Muscle of leg (tissue), 11 donors: Measurements from ENCODE around the gene PPM1K. TPM values are rescaled to one million over a fixed set of nuclear protein-coding genes. Genes with fewer than 3 reads are reported as not detected.

Experiments used
- DNase-seq: peaks from one replicate; pipeline ENCODE4 v3.0.0; 2013
- H3K27ac ChIP-seq: one replicate; pipeline ENCODE4 v1.5.1; 2013; ENCODE audit warnings: mild to moderate bottlenecking, low read length, control low read depth
- H3K27me3 ChIP-seq: one replicate; pipeline ENCODE4 v1.6.1; 2013; ENCODE audit warnings: low read length; ENCODE audit not compliant: control insufficient read depth, insufficient read depth
- H3K36me3 ChIP-seq: one replicate; pipeline ENCODE4 v1.6.1; 2013; ENCODE audit warnings: low read length; ENCODE audit not compliant: control insufficient read depth, insufficient read depth
- H3K4me1 ChIP-seq: one replicate; pipeline ENCODE4 v1.6.1; 2013; ENCODE audit warnings: low read length; ENCODE audit not compliant: control insufficient read depth, insufficient read depth
- H3K4me3 ChIP-seq: one replicate; pipeline ENCODE4 v1.5.1; 2013; ENCODE audit warnings: low read length, control low read depth
- H3K9me3 ChIP-seq: replicated peaks from 2 replicates; pipeline ENCODE4 v1.6.1; 2013; ENCODE audit warnings: low read depth, low read length; ENCODE audit not compliant: control insufficient read depth
- WGBS: methylation state at CpG from one replicate; pipeline ENCODE4 v1.1.5; 2013; ENCODE audit warnings: missing lambda C conversion rate; ENCODE audit not compliant: insufficient coverage; 5-methylcytosine and 5-hydroxymethylcytosine counted together
- polyA plus RNA-seq, 8 donors: library from polyadenylated mRNA; unstranded; fragments of 120-200 nt; gene quantifications; one replicate each; pipeline versions ENCODE4 v1.2.1 to v1.2.3, GENCODE V29; 2013; ENCODE audit warnings: inconsistent platforms in 1 of 8, low replicate concordance in 1 of 8; ENCODE audit not compliant: insufficient read length in 8 of 8, insufficient read depth in 1 of 8
- total RNA-seq: library from RNA; stranded (reverse); fragments of 120-200 nt; gene quantifications from one replicate; pipeline ENCODE4 v1.2.4, GENCODE V29; 2013

PPM1K gene
- total and polyA plus RNA-seq, 9 donors, result 10.9 to 22.5 (median 14.8) TPM

DNA sequence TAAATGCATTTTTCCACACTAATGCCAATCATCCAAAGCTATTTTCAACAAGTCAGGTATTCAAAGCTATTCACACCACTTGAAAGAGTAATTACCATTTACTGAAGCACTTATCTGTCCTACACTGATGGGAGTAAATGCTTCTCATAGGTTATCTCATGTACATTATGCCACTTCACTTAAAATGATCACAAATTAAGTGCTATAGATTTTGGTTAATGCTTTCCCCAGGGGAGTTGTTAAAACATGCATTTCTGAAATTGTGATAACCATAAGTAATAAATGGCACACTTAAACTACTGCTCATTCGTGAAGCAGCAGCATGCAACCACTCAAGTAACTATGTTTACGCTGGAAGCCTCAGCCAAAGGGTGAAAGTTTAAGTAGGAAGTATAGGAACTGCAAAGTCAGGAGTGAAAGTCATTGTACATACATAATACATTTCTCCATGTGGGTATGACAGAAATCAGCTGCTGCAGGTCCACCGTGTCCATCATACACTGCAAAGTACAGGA lies 6.6 kb downstream of the PPM1K start:
- H3K36me3 ChIP-seq, result peaks cover 28% of the 10 kb centered on the region
- WGBS, result 100% methylated on average over 1 of the region's 3 CpGs
- H3K27ac ChIP-seq, result no peak overlapping the region
- H3K27me3 ChIP-seq, result no peaks in the 10 kb centered on the region
- DNase-seq, result peak; percentile 7
- H3K4me1 ChIP-seq, result peaks cover 3% of the 10 kb centered on the region
- no peak overlapping the region for H3K4me3 ChIP-seq
- peaks cover 17% of the 10 kb centered on the region for H3K9me3 ChIP-seq

DNA sequence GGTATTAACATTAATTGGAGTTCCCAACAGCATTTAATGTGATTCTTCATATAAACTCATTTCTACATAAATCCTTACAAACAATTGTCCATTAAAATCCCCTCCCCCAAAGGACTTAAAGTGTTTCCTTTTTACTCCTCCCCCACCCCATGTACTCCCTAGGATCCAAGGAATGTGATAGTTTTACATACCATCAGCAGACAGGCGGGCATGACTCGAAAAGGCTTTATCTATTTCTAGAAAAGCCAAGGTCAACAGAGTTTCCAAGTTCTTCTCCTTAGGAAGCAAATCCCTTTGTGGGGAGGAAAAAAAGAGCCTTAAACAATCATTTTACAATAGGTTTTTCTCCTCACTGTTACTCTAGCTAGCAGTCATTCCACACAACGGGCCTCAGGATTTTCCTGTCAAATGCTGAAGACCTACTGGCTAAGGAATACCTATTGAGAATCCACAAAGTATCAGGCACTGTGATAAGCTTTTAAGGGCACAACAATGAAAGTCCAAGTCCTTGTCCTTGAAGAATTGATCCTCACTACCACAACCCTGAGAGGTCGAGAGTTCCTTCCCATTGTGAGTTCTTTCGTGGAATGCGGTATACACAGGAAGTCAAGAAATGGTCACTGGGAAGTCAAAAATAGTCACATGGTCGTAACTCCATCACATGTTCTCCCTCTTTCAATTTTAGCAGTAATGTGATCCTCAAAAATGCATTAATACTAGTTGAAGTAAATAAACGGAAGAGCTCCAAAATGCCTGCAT lies 7.2 kb downstream of the PPM1K start:
- H3K9me3 ChIP-seq, result peaks cover 17% of the 10 kb centered on the region
- H3K36me3 ChIP-seq, result peaks cover 30% of the 10 kb centered on the region
- H3K4me3 ChIP-seq, result no peak overlapping the region
- 93% methylated on average over 3 of the region's 8 CpGs for WGBS
- peaks cover 2% of the 10 kb centered on the region for H3K4me1 ChIP-seq
- H3K27ac ChIP-seq, result no peak overlapping the region
- no peaks in the 10 kb centered on the region for H3K27me3 ChIP-seq
- peak; percentile 32 for DNase-seq

- Histone ChIP-seq H3K9me3 (peaks cover 17% of the 10 kb centered on the region), H3K27me3 (no peaks in the 10 kb centered on the region), H3K36me3 (peaks cover 32% of the 10 kb centered on the region), H3K4me1 (no peaks in the 10 kb centered on the region), H3K4me3 (no peak overlapping the region), H3K27ac (no peak overlapping the region)
- no peak for DNase-seq
- WGBS, result no CpG with 5 or more reads among the region's 4 CpGs
Observed at GRCh38 chr4:88275949-88276515, 8.3 kb downstream of the PPM1K start.

DNA sequence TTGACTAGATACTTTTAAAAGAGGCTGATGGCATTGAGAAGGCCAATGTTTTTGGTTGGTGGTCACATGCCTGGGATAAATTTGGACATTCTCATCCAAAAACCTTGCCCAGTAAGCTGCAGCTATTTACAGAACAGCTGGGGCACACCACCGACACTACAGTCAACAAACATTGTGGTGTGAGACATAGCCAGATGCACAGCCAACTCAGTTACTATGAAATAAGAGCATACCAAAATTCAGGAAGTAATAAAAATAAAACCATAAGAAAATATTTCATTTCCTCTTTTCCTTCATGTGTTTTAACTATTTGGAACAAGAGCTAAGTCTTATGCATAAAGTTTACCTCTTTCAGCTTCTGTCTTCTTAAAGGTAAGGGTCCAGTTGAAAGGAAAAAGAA lies 8.8 kb downstream of the PPM1K start:
- H3K27ac ChIP-seq, result no peak overlapping the region
- no peak overlapping the region for H3K4me3 ChIP-seq
- DNase-seq, result peak; percentile 17
- H3K9me3 ChIP-seq, result peaks cover 17% of the 10 kb centered on the region
- H3K36me3 ChIP-seq, result peaks cover 34% of the 10 kb centered on the region
- no peaks in the 10 kb centered on the region for H3K27me3 ChIP-seq
- WGBS, result no CpG with 5 or more reads among the region's 1 CpG
- H3K4me1 ChIP-seq, result no peaks in the 10 kb centered on the region

DNA sequence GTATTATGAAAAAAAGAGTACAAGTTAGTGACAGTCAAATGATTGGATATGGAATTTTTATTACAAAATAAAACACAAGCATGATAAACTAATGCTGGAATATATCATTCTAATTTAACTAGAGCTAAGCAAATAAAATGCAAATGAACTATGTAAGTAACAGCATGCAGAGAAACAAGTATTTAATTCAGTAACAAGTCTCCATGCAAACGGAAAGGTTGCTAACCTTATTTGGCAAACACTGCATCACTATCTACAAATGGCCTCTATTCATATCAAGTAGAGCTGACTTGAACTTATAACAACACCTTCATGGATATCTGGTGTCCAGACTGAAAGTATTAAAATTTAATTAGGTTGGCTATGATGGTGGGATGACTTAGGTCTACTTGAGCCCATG lies 15.4 kb downstream of the PPM1K start:
- peaks cover 38% of the 10 kb centered on the region for H3K36me3 ChIP-seq
- DNase-seq, result no peak
- no peaks in the 10 kb centered on the region for H3K9me3 ChIP-seq
- H3K27me3 ChIP-seq, result no peaks in the 10 kb centered on the region
- H3K4me1 ChIP-seq, result no peaks in the 10 kb centered on the region
- H3K27ac ChIP-seq, result no peak overlapping the region
- no peak overlapping the region for H3K4me3 ChIP-seq
- no CpG with 5 or more reads among the region's 1 CpG for WGBS

- H3K27ac ChIP-seq, result no peak overlapping the region
- H3K4me3 ChIP-seq, result no peak overlapping the region
- WGBS, result no CpG with 5 or more reads among the region's 1 CpG
- H3K36me3 ChIP-seq, result peaks cover 29% of the 10 kb centered on the region
- H3K4me1 ChIP-seq, result no peaks in the 10 kb centered on the region
- DNase-seq, result no peak
- H3K27me3 ChIP-seq, result no peaks in the 10 kb centered on the region
- H3K9me3 ChIP-seq, result no peaks in the 10 kb centered on the region
Observed at GRCh38 chr4:88264336-88264735, 20.0 kb downstream of the PPM1K start.

- Histone ChIP-seq H3K4me1 (no peaks in the 10 kb centered on the region), H3K36me3 (no peaks in the 10 kb centered on the region), H3K9me3 (no peaks in the 10 kb centered on the region), H3K27ac (no peak overlapping the region), H3K4me3 (no peak overlapping the region), H3K27me3 (no peaks in the 10 kb centered on the region)
- DNase-seq, result no peak
- WGBS, result no CpG with 5 or more reads among the region's 2 CpGs
Observed at GRCh38 chr4:88257726-88258125, 26.6 kb downstream of the PPM1K start.

GRCh38 chr4:88255111-88255510 lies 29.2 kb downstream of the PPM1K start:
- Histone ChIP-seq H3K36me3 (no peaks in the 10 kb centered on the region), H3K27me3 (no peaks in the 10 kb centered on the region), H3K27ac (no peak overlapping the region), H3K4me3 (no peak overlapping the region), H3K4me1 (no peaks in the 10 kb centered on the region), H3K9me3 (no peaks in the 10 kb centered on the region)
- no peak for DNase-seq
- 40% methylated on average over 2 of the region's 2 CpGs for WGBS

- no peaks in the 10 kb centered on the region for H3K4me1 ChIP-seq
- WGBS, result 75% methylated on average over 2 of the region's 3 CpGs
- H3K36me3 ChIP-seq, result no peaks in the 10 kb centered on the region
- no peaks in the 10 kb centered on the region for H3K9me3 ChIP-seq
- DNase-seq, result peak; percentile 52
- H3K27me3 ChIP-seq, result no peaks in the 10 kb centered on the region
- no peak overlapping the region for H3K27ac ChIP-seq
- H3K4me3 ChIP-seq, result no peak overlapping the region
Observed at GRCh38 chr4:88251924-88252323, 32.4 kb downstream of the PPM1K start.

DNA sequence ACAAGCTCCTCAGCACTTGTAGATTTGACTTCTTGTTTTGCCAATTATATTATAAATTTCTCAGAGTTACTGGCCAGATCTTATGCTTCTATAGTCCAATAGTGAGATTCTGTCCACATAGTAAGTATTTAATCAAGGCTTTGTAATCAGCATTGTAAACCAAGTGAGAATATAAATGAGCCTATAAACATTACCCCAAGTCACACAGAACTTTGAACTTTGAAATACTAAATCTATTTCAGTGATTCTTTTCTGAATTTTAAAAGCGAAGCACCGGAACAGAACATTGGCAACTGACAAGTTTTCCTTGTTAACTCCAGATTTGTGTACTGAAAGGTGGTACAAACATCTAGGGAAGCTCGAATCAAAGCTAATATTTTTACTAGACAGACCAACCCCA lies 37.2 kb downstream of the PPM1K start:
- Histone ChIP-seq H3K36me3 (no peaks in the 10 kb centered on the region), H3K27me3 (no peaks in the 10 kb centered on the region), H3K4me3 (no peak overlapping the region), H3K27ac (no peak overlapping the region), H3K4me1 (peaks cover 3% of the 10 kb centered on the region), H3K9me3 (no peaks in the 10 kb centered on the region)
- no CpG with 5 or more reads among the region's 3 CpGs for WGBS
- no peak for DNase-seq
